HCT116 (cell line): Measurements from ENCODE around the gene PCTP. TPM values are rescaled to one million over a fixed set of nuclear protein-coding genes. Genes with fewer than 3 reads are reported as not detected.
A peak's percentile ranks its signal among the peaks of the same experiment; 100 is the strongest.

ENCODE experiments used
- ATAC-seq: fragments of 200-7000 bp; cut with Tn5 transposase; 2 replicates; pipeline ENCODE4 v1.9.1; 2020; ENCODE audit warnings: mild to moderate bottlenecking, moderate library complexity
- BruUV-seq: library from RNA; stranded (reverse); fragments of 400-500 nt; replicated peaks from 2 replicates; lab custom pipeline; 2021; lab: Mats Ljungman, UMichigan
- CTCF ChIA-PET: fragments of 300-600 bp; sonication (Branson Sonifier 250); formaldehyde crosslinking; loops from one replicate; lab custom pipeline; 2021; ENCODE audit warnings: antibody characterized with exemption; lab: Charles Lee
- POLR2A ChIA-PET: fragments of 300-600, 350-600 bp; sonication (Branson Sonifier 250); formaldehyde crosslinking; loops from one replicate; lab custom pipeline; 2021; ENCODE audit warnings: antibody characterized with exemption; lab: Charles Lee
- RAD21 ChIA-PET, 2 experiments: fragments of 300-600 bp; sonication (Branson Sonifier 250); formaldehyde crosslinking; loops; one replicate each; lab custom pipeline; 2023; ENCODE audit warnings: low total read pairs in 2 of 2; ENCODE audit not compliant: uncharacterized antibody in 2 of 2, unreplicated experiment in 2 of 2, low non-redundant PET in 1 of 2; lab: Charles Lee
- DNase-seq: peaks from one replicate; pipeline ENCODE4 v3.0.0-alpha.2; 2010; ENCODE audit warnings: low read depth, low spot score
- H2AFZ ChIP-seq: fragments of 200-600 bp; shearing (Covaris generic), sonication (generic); 2 replicates; pipeline ENCODE4 v1.6.1; 2017; ENCODE audit warnings: low read depth, mixed run types, mixed read lengths, antibody characterized with exemption, low read length; ENCODE audit not compliant: poor library complexity, severe bottlenecking
- H3K27ac ChIP-seq: 2 replicates; pipeline ENCODE4 v1.5.1; 2012; ENCODE audit warnings: low read depth, low read length
- H3K27me3 ChIP-seq: fragments of 200-600 bp; sonication (generic); 2 replicates; pipeline ENCODE4 v1.6.1; 2016; ENCODE audit warnings: mixed run types, low read length, mixed read lengths; ENCODE audit not compliant: insufficient read depth
- H3K36me3 ChIP-seq, 2 experiments: fragments of 200-500 bp in 1 of 2; fragments of 200-600 bp in 1 of 2; sonication (Bioruptor generic) in 1 of 2; sonication (generic) in 1 of 2; 2 replicates each; pipeline versions ENCODE4 v1.5.1 to v1.6.1; 2014 to 2016; ENCODE audit warnings: low read length in 2 of 2, inconsistent platforms in 1 of 2, mixed read lengths in 1 of 2, mixed run types in 1 of 2; ENCODE audit not compliant: insufficient read depth in 2 of 2, control insufficient read depth in 1 of 2
- H3K4me1 ChIP-seq, 2 experiments: fragments of 200-600 bp in 1 of 2; sonication (generic) in 1 of 2; 2 replicates each; pipeline versions ENCODE4 v1.5.1 to v1.6.1; 2012 to 2017; ENCODE audit warnings: low read length in 2 of 2, inconsistent platforms in 1 of 2, mild to moderate bottlenecking in 1 of 2, mixed read lengths in 1 of 2, mixed run types in 1 of 2, moderate library complexity in 1 of 2; ENCODE audit not compliant: insufficient read depth in 2 of 2, control insufficient read depth in 1 of 2
- H3K4me2 ChIP-seq: fragments of 200-600 bp; sonication (generic); 2 replicates; pipeline ENCODE4 v1.6.1; 2017; ENCODE audit warnings: mixed run types, low read length, mixed read lengths
- H3K4me3 ChIP-seq, 2 experiments: fragments of 200-600 bp in 1 of 2; sonication (generic) in 1 of 2; replicated peaks in 1 of 2; 2 replicates each; pipeline ENCODE4 v1.5.1; 2011 to 2016; ENCODE audit warnings: low read length in 2 of 2, control low read depth in 1 of 2, low read depth in 1 of 2, mild to moderate bottlenecking in 1 of 2, mixed read lengths in 1 of 2, mixed run types in 1 of 2
- H3K79me2 ChIP-seq: fragments of 200-600 bp; sonication (generic); 2 replicates; pipeline ENCODE4 v1.6.1; 2017; ENCODE audit warnings: mild to moderate bottlenecking, mixed run types, low read length, moderate library complexity, mixed read lengths; ENCODE audit not compliant: insufficient read depth
- H3K9ac ChIP-seq: fragments of 200-600 bp; sonication (generic); 2 replicates; pipeline ENCODE4 v1.6.1; 2016; ENCODE audit warnings: low read length, mixed read lengths
- H3K9me2 ChIP-seq: fragments of 200-600 bp; sonication (generic), shearing (Covaris generic); 2 replicates; pipeline ENCODE4 v1.6.1; 2017; ENCODE audit warnings: mixed run types, mild to moderate bottlenecking, moderate library complexity; ENCODE audit not compliant: insufficient read depth
- H3K9me3 ChIP-seq, 2 experiments: fragments of 200-500 bp in 1 of 2; fragments of 200-600 bp in 1 of 2; sonication (Bioruptor generic) in 1 of 2; sonication (generic) in 1 of 2; 2 replicates each; pipeline ENCODE4 v1.6.1; 2014 to 2017; ENCODE audit warnings: low read length in 2 of 2, mixed read lengths in 2 of 2, inconsistent platforms in 1 of 2, low read depth in 1 of 2, mild to moderate bottlenecking in 1 of 2, mixed run types in 1 of 2, moderate library complexity in 1 of 2; ENCODE audit not compliant: control insufficient read depth in 1 of 2, insufficient read depth in 1 of 2
- H4K20me1 ChIP-seq: fragments of 200-600 bp; sonication (generic), shearing (Covaris generic); 2 replicates; pipeline ENCODE4 v1.6.1; 2017; ENCODE audit warnings: mixed run types, mild to moderate bottlenecking, moderate library complexity; ENCODE audit not compliant: insufficient read depth
- CTCF ChIP-seq, 3 experiments: fragments of 200-600 bp in 1 of 3; sonication (generic) in 1 of 3; IDR thresholded peaks in 2 of 3; conservative IDR thresholded peaks in 1 of 3; 2 replicates each; pipeline ENCODE4 v1.5.1; 2012 to 2017; ENCODE audit warnings: low read depth in 2 of 3, low read length in 2 of 3, antibody characterized with exemption in 1 of 3, borderline replicate concordance in 1 of 3, control low read depth in 1 of 3, mild to moderate bottlenecking in 1 of 3, mixed read lengths in 1 of 3, mixed run types in 1 of 3, moderate library complexity in 1 of 3; ENCODE audit not compliant: insufficient read depth in 1 of 3
- MAX ChIP-seq: IDR thresholded peaks from 2 replicates; pipeline ENCODE4 v1.6.1; 2012
- RAD21 ChIP-seq: IDR thresholded peaks from 2 replicates; pipeline ENCODE4 v1.6.1; 2012; ENCODE audit warnings: low read depth, mild to moderate bottlenecking
- intact Hi-C: fragments of 100-400 bp; cut with micrococcal nuclease; formaldehyde crosslinking; loops from 2 replicates; pipeline ENCODE4 v1.10.0; 2022
- total RNA-seq: library from RNA; stranded (reverse); gene quantifications from one replicate; pipeline ENCODE4 v1.2.1, GENCODE V29; 2021; ENCODE audit not compliant: unreplicated experiment

Gene PCTP
- total RNA-seq, 1 experiment from 2014 or later, result 16.3 TPM

GRCh38 chr17:55825213-55825612 is 74.4 kb downstream of the PCTP start:
- Histone ChIP-seq H3K9me2 (no peaks in the 10 kb centered on the region), H3K4me2 (no peak overlapping the region), H3K79me2 (no peaks in the 10 kb centered on the region), H3K4me1 (no peaks in the 10 kb centered on the region), H3K9me3 (0 out of 4 replicates have a peak, but pooled peaks cover 0 to 3% of the 10 kb centered on the region in 2 experiments), H3K27ac (no peak overlapping the region), H3K9ac (no peak overlapping the region), H2AFZ (no peak overlapping the region), H3K27me3 (peaks cover 72% of the 10 kb centered on the region), H3K36me3 (no peaks in the 10 kb centered on the region), H3K4me3 (no peak overlapping the region), H4K20me1 (no peaks in the 10 kb centered on the region)
- ATAC-seq, result peak; percentile 81
- intact Hi-C loops, result loop anchor here (1.0 kb wide), 1 partner anchor 299 kb away; no protein-coding TSS in a partner anchor
- TF ChIP-seq RAD21 (peak; percentile 66), CTCF (IDR thresholded peaks at IDR 0.05 in 2 of 3, conservative IDR thresholded peaks at IDR 0.05 in 1 of 3; ENCODE audit: borderline replicate concordance in 1 of 3, insufficient read depth in 1 of 3, low read depth in 2 of 3, low read length in 2 of 3) (peak; percentile 46 to 70 (median 53); a peak in 5 of 6 replicates), MAX (no peak)
- POLR2A ChIA-PET, result no interaction called here
- no peak for DNase-seq
- RAD21 ChIA-PET, result no interaction called here
- CTCF ChIA-PET, result no interaction called here
- no TSS peak for BruUV-seq

Other genes with a start within 250 kb of the PCTP start
- 0.37 TPM for gene SMIM36, start 239.6 kb upstream of the PCTP start, total RNA-seq
- not detected for gene TMEM100, start 28.2 kb upstream of the PCTP start, total RNA-seq